GM12801 (cell line): ENCODE measurements around the gene KIF21A.

Experiments used
- CTCF ChIP-seq: IDR thresholded peaks from one replicate; pipeline ENCODE4 v1.5.1; 2011; ENCODE audit warnings: control low read depth; ENCODE audit not compliant: insufficient read length; ENCODE audit errors: extremely low read depth

KIF21A gene

GRCh38 chr12:39429809-39430208 lies 13.1 kb downstream of the KIF21A start:
- TF ChIP-seq CTCF, result no peak

- TF ChIP-seq CTCF, result no peak
These were observed 15.5 kb downstream of the KIF21A start for GRCh38 chr12:39427360-39427808.

GRCh38 chr12:39426636-39427240 lies 16.2 kb downstream of the KIF21A start:
- TF ChIP-seq CTCF, result no peak

GRCh38 chr12:39420043-39420442 lies 22.9 kb downstream of the KIF21A start:
- no peak for TF ChIP-seq CTCF

- no peak for TF ChIP-seq CTCF
These were observed 23.4 kb downstream of the KIF21A start for GRCh38 chr12:39419471-39419870.

- no peak for TF ChIP-seq CTCF
These were observed 25.0 kb downstream of the KIF21A start for GRCh38 chr12:39417916-39418315.

GRCh38 chr12:39413836-39414771 lies 28.8 kb downstream of the KIF21A start:
- TF ChIP-seq CTCF, result no peak
